ENCODE data around the gene TAL1. TPM values are rescaled to one million over a fixed set of nuclear protein-coding genes. Genes with fewer than 3 reads are reported as not detected.

Gene TAL1
- total and polyA plus RNA-seq, 2 experiments from 2014 or later: not detected

DNA sequence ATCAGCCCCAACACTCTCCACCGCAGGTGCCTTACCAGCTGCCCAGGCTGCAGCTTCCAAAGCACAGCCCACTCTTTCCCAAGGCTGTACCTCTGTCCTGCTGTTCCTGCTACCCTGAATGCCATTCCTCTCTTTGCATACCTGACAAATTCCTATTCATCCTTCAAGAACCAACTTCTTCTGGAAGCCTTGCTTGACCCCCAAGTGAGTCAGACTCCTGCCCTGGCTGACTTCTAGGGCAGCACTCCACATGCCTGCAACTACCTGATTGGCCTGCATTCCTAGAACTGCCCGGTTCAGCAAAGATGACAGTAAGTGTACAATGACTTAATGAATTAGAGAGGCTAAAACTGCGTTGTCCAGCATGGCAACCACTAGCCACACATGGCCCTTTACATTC is 21.4 kb downstream of the TAL1 start:
- peaks cover 24% of the 10 kb centered on the region for H3K4me1 ChIP-seq (ENCODE audit: insufficient read depth)
- H3K4me2 ChIP-seq: no peak overlapping the region
- H3F3A ChIP-seq (replicated peaks; ENCODE audit: low read depth): no peaks in the 10 kb centered on the region
- Mint-ChIP-seq H3K4me3 (no peak overlapping the region), H3K27me3 (ENCODE audit: insufficient read depth, low read depth, poor library complexity) (peaks cover 25% of the 10 kb centered on the region), H3K27ac (no peak overlapping the region), H3K36me3 (ENCODE audit: low read depth) (peaks cover 6% of the 10 kb centered on the region), H3K9me3 (peaks cover 10% of the 10 kb centered on the region; the same call in 2 of the 3 replicates), H3K4me1 (peaks cover 31% of the 10 kb centered on the region)
- no peak overlapping the region for H3K27ac ChIP-seq (ENCODE audit: low read depth)
- peaks cover 66% of the 10 kb centered on the region for H3K27me3 ChIP-seq (ENCODE audit: insufficient read depth)
- H3K36me3 ChIP-seq (ENCODE audit: insufficient read depth): no peaks in the 10 kb centered on the region
- ATAC-seq (no peak), DNase-seq (ENCODE audit: low spot score) (no peak)
- no peaks in the 10 kb centered on the region for H3K9me2 ChIP-seq (ENCODE audit: insufficient read depth)
- TF ChIP-seq REST (IDR thresholded peaks at IDR 0.05; ENCODE audit: unreplicated experiment): no peak
- no peak for TF ChIP-seq STAT1 (IDR thresholded peaks at IDR 0.05; ENCODE audit: unreplicated experiment)
- no peak for TF ChIP-seq POLR2AphosphoS5 (IDR thresholded peaks at IDR 0.05; ENCODE audit: low read depth)
- no peak for TF ChIP-seq ETS1 (IDR thresholded peaks at IDR 0.05)
- TF ChIP-seq EZH2 (IDR thresholded peaks at IDR 0.05; ENCODE audit: low read depth, unreplicated experiment): no peak
- no peak for TF ChIP-seq CREB1 (CRISPR knock-in tag; IDR thresholded peaks at IDR 0.05; ENCODE audit: low read depth)
- TF ChIP-seq ZNF331 (CRISPR knock-in tag; IDR thresholded peaks at IDR 0.05; ENCODE audit: low read depth): no peak
- no peak for TF ChIP-seq NANOG (IDR thresholded peaks at IDR 0.05; ENCODE audit: borderline replicate concordance)
- no peak for TF ChIP-seq JUNB (IDR thresholded peaks at IDR 0.05; ENCODE audit: unreplicated experiment)
- no peak for TF ChIP-seq ZNF114 (CRISPR knock-in tag; IDR thresholded peaks at IDR 0.05)
- TF ChIP-seq, protein P1, sequence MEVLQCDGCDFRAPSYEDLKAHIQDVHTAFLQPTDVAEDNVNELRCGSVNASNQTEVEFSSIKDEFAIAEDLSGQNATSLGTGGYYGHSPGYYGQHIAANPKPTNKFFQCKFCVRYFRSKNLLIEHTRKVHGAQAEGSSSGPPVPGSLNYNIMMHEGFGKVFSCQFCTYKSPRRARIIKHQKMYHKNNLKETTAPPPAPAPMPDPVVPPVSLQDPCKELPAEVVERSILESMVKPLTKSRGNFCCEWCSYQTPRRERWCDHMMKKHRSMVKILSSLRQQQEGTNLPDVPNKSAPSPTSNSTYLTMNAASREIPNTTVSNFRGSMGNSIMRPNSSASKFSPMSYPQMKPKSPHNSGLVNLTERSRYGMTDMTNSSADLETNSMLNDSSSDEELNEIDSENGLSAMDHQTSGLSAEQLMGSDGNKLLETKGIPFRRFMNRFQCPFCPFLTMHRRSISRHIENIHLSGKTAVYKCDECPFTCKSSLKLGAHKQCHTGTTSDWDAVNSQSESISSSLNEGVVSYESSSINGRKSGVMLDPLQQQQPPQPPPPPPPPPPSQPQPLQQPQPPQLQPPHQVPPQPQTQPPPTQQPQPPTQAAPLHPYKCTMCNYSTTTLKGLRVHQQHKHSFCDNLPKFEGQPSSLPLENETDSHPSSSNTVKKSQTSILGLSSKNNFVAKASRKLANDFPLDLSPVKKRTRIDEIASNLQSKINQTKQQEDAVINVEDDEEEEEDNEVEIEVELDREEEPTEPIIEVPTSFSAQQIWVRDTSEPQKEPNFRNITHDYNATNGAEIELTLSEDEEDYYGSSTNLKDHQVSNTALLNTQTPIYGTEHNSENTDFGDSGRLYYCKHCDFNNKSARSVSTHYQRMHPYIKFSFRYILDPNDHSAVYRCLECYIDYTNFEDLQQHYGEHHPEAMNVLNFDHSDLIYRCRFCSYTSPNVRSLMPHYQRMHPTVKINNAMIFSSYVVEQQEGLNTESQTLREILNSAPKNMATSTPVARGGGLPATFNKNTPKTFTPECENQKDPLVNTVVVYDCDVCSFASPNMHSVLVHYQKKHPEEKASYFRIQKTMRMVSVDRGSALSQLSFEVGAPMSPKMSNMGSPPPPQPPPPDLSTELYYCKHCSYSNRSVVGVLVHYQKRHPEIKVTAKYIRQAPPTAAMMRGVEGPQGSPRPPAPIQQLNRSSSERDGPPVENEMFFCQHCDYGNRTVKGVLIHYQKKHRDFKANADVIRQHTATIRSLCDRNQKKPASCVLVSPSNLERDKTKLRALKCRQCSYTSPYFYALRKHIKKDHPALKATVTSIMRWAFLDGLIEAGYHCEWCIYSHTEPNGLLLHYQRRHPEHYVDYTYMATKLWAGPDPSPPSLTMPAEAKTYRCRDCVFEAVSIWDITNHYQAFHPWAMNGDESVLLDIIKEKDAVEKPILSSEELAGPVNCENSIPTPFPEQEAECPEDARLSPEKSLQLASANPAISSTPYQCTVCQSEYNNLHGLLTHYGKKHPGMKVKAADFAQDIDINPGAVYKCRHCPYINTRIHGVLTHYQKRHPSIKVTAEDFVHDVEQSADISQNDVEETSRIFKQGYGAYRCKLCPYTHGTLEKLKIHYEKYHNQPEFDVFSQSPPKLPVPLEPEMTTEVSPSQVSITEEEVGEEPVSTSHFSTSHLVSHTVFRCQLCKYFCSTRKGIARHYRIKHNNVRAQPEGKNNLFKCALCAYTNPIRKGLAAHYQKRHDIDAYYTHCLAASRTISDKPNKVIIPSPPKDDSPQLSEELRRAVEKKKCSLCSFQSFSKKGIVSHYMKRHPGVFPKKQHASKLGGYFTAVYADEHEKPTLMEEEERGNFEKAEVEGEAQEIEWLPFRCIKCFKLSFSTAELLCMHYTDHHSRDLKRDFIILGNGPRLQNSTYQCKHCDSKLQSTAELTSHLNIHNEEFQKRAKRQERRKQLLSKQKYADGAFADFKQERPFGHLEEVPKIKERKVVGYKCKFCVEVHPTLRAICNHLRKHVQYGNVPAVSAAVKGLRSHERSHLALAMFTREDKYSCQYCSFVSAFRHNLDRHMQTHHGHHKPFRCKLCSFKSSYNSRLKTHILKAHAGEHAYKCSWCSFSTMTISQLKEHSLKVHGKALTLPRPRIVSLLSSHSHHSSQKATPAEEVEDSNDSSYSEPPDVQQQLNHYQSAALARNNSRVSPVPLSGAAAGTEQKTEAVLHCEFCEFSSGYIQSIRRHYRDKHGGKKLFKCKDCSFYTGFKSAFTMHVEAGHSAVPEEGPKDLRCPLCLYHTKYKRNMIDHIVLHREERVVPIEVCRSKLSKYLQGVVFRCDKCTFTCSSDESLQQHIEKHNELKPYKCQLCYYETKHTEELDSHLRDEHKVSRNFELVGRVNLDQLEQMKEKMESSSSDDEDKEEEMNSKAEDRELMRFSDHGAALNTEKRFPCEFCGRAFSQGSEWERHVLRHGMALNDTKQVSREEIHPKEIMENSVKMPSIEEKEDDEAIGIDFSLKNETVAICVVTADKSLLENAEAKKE (CRISPR knock-in tag; IDR thresholded peaks at IDR 0.05): no peak
- TF ChIP-seq EZH2phosphoT487 (IDR thresholded peaks at IDR 0.05; ENCODE audit: unreplicated experiment): no peak
- TF ChIP-seq, protein P2, sequence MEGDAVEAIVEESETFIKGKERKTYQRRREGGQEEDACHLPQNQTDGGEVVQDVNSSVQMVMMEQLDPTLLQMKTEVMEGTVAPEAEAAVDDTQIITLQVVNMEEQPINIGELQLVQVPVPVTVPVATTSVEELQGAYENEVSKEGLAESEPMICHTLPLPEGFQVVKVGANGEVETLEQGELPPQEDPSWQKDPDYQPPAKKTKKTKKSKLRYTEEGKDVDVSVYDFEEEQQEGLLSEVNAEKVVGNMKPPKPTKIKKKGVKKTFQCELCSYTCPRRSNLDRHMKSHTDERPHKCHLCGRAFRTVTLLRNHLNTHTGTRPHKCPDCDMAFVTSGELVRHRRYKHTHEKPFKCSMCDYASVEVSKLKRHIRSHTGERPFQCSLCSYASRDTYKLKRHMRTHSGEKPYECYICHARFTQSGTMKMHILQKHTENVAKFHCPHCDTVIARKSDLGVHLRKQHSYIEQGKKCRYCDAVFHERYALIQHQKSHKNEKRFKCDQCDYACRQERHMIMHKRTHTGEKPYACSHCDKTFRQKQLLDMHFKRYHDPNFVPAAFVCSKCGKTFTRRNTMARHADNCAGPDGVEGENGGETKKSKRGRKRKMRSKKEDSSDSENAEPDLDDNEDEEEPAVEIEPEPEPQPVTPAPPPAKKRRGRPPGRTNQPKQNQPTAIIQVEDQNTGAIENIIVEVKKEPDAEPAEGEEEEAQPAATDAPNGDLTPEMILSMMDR (conservative IDR thresholded peaks at IDR 0.05; ENCODE audit: low read depth in 2 of 2): no peak
- no peak overlapping the region for H3K4me3 ChIP-seq
- H2AFZ ChIP-seq: no peak overlapping the region
- no peaks in the 10 kb centered on the region for H3K79me2 ChIP-seq (replicated peaks; ENCODE audit: insufficient read depth)
- H4K20me1 ChIP-seq (replicated peaks; ENCODE audit: insufficient read depth): no peaks in the 10 kb centered on the region
